ENCODE data around the gene PLXNA4. TPM values are rescaled to one million over a fixed set of nuclear protein-coding genes. Genes with fewer than 3 reads are reported as not detected.

The PLXNA4 gene
- total and polyA plus RNA-seq, 12 donors = 0.83 to 17.0 (median 11.5) TPM

DNA sequence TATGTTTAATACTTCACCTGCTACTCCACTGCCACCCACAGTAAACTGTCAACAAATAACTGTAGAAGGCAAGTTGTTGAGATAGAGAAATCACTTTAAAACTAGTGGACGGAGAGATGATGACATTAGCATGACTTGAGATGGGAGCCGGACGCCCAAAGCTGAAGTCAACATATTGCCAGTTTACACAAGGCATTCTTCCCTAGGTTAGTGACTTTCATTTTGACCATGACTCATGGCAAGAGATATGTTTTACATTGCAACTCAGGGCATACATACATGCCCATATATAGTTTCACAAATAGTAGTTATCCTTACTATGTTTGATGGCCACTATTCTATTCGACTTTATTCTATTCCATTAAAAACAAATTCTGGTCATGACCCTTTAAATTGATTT is 296.6 kb downstream of the PLXNA4 start:
- no peak for DNase-seq
- ATAC-seq = no peak
- 92 to 95% methylated on average over 4 of the region's 4 CpGs for WGBS, 2 donors
- intact Hi-C loops (cut with DNase I) = no loop called here
- Histone ChIP-seq H3K4me3 (no peak overlapping the region), H3K4me1 (peaks cover 0 to 6% (median 0%) of the 10 kb centered on the region in 9 donors), H3K27ac (no peak overlapping the region), H3K27me3 (no peaks in the 10 kb centered on the region), H3K36me3 (no peaks in the 10 kb centered on the region), H3K9me3 (no peaks in the 10 kb centered on the region)
- TF ChIP-seq, protein P1, sequence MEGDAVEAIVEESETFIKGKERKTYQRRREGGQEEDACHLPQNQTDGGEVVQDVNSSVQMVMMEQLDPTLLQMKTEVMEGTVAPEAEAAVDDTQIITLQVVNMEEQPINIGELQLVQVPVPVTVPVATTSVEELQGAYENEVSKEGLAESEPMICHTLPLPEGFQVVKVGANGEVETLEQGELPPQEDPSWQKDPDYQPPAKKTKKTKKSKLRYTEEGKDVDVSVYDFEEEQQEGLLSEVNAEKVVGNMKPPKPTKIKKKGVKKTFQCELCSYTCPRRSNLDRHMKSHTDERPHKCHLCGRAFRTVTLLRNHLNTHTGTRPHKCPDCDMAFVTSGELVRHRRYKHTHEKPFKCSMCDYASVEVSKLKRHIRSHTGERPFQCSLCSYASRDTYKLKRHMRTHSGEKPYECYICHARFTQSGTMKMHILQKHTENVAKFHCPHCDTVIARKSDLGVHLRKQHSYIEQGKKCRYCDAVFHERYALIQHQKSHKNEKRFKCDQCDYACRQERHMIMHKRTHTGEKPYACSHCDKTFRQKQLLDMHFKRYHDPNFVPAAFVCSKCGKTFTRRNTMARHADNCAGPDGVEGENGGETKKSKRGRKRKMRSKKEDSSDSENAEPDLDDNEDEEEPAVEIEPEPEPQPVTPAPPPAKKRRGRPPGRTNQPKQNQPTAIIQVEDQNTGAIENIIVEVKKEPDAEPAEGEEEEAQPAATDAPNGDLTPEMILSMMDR (IDR thresholded peaks at IDR 0.05) = no peak

DNA sequence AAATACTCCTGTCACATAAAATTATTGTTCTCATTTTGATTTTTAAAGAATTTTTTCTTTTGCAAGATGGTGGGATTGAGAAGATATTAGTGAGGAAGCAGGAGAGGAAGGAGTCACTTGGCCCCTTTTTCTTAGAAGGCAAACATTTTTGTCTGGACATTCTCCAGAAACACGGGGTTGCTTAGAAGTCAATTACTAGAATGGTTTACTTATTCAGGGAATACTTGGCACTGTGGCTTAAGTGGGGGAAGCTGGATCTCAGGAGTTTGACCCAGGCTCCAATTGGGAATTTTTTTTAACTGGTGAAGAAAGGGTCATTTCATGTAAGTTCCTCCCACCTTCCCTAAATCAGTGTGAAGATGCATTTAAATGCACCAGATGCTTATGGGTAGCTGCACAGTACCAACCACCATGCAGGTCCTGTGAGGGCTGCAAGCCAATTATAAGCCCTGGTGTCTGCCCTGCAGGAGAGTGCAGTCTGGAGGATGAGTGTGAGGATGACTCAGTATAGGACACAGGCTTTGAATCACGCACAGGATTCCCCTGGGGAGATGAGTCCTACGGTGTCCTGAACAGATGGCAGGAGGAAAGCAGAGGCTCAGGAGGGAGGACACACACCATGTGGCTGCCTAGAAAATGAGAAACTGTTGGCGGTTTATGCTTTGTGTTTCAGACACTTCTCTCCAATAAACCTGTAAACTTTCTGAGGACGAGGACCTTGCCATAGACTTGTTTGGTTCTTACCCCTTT is 299.1 kb downstream of the PLXNA4 start:
- no peaks in the 10 kb centered on the region for H3K36me3 ChIP-seq
- H3K9me3 ChIP-seq = no peaks in the 10 kb centered on the region
- no peak overlapping the region for H3K4me3 ChIP-seq
- H3K27ac ChIP-seq = no peak overlapping the region
- 64 to 76% methylated on average over 5 of the region's 5 CpGs for WGBS, 2 donors
- TF ChIP-seq, protein P1 (IDR thresholded peaks at IDR 0.05) = no peak
- no peak for ATAC-seq
- DNase-seq = no peak
- no peaks in the 10 kb centered on the region for H3K27me3 ChIP-seq
- intact Hi-C loops (cut with DNase I) = no loop called here
- peaks cover 0 to 6% (median 0%) of the 10 kb centered on the region in 9 donors for H3K4me1 ChIP-seq

DNA sequence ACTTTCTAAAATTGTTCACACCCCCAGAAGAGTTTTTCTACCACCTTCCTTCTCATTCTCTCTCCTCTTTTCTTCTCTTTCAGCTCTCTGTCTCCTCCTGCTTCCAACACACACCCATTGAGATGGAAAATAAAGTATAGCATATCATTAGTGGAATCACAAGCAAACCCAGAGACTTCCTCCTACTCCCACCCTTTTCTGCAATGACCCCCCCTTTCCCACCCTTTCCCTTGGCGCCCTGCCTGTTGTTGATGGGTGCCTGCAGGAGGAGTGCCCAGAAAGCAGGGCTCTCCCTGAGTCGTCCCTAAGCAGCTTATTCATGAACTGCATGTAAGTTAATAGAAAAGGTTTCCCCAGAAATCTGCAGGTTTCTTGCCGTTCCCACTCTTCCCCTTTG is 300.0 kb downstream of the PLXNA4 start:
- ATAC-seq = no peak
- intact Hi-C loops (cut with DNase I) = no loop called here

DNA sequence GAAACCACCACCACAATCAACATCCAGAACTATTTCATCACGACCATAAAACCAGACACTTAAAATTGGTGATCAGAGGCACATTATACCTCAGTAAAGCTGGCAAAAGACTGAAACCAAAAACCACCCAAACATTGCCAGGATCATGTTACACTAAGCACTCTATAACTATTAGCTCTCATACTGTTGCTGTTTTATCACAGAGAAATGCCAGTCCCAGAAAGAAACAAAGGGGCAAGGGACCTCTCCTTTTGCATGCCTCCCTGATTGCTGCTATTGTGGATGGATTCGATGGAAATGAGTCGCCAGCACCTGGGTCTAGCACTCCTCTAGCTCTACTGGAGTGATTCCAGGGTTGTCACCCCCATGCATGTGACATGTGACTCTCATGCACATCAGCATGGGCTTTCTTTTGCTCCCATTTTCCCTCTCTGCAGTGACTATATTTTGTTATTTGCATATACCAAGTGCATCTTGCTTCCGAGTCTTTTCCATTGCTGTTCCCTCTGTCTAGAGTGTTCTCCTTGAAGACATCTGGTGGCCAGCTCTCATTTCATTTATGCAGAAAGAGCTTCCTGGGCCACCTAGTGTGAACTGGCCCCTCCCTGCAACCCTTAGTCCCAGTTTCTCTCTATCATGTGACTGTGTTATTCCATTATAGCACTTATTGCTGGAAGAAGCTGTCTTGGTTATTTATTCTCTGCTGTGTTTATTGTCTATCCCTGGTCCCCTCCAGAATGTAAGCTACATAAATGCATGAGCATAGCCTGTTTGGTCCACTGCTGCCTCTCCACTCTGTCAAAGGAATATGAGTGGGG is 300.6 kb downstream of the PLXNA4 start:
- Histone ChIP-seq H3K36me3 (no peaks in the 10 kb centered on the region), H3K9me3 (no peaks in the 10 kb centered on the region), H3K27ac (no peak overlapping the region), H3K4me3 (no peak overlapping the region), H3K27me3 (no peaks in the 10 kb centered on the region), H3K4me1 (peaks cover 0 to 6% (median 0%) of the 10 kb centered on the region in 9 donors)
- no peak for ATAC-seq
- DNase-seq = no peak
- TF ChIP-seq, protein P1 (IDR thresholded peaks at IDR 0.05) = no peak
- WGBS, 2 donors = 76 to 82% methylated on average over 4 of the region's 4 CpGs
- intact Hi-C loops (cut with DNase I) = loop anchor here in 1 of 10 donors (1.0 kb wide), 1 partner anchor 9 kb away; no protein-coding TSS in a partner anchor

More for the DNA sequence above, 300.0 kb downstream of the PLXNA4 start:
- TF ChIP-seq, protein P1 (IDR thresholded peaks at IDR 0.05) = no peak
- no peaks in the 10 kb centered on the region for H3K36me3 ChIP-seq
- no peak overlapping the region for H3K27ac ChIP-seq
- 32 to 48% methylated on average over 3 of the region's 3 CpGs for WGBS, 2 donors
- DNase-seq = no peak
- no peaks in the 10 kb centered on the region for H3K9me3 ChIP-seq
- H3K4me3 ChIP-seq = no peak overlapping the region
- H3K4me1 ChIP-seq = peaks cover 0 to 6% (median 0%) of the 10 kb centered on the region in 9 donors
- H3K27me3 ChIP-seq = no peaks in the 10 kb centered on the region

Data from heart right ventricle (tissue), 16 donors.